Activated naive CD8-positive, alpha-beta T cell treated with anti-CD3 and anti-CD28 coated beads for 36 hours (primary cell): ENCODE results near the gene TSHZ2. TPM values are rescaled to one million over a fixed set of nuclear protein-coding genes. Genes with fewer than 3 reads are reported as not detected.

Experiments used
- DNase-seq: peaks from one replicate; pipeline ENCODE4 v3.0.0; 2021
- H3K27ac Mint-ChIP-seq: one replicate; pipeline ENCODE4 v1.8.0; 2022; ENCODE audit warnings: mild to moderate bottlenecking, moderate library complexity, mixed read lengths
- H3K27me3 Mint-ChIP-seq: one replicate; pipeline ENCODE4 v1.8.0; 2022; ENCODE audit warnings: mild to moderate bottlenecking, mixed read lengths
- H3K36me3 Mint-ChIP-seq: one replicate; pipeline ENCODE4 v1.8.0; 2021; ENCODE audit warnings: mild to moderate bottlenecking, mixed read lengths
- H3K4me1 Mint-ChIP-seq: one replicate; pipeline ENCODE4 v1.8.0; 2021; ENCODE audit warnings: mixed read lengths
- H3K4me3 Mint-ChIP-seq: one replicate; pipeline ENCODE4 v1.8.0; 2022; ENCODE audit warnings: mild to moderate bottlenecking, moderate library complexity, mixed read lengths
- H3K9me3 Mint-ChIP-seq: one replicate; pipeline ENCODE4 v1.8.0; 2022; ENCODE audit warnings: mixed read lengths
- total RNA-seq, 2 experiments: library from RNA; stranded (reverse); gene quantifications; one replicate each; pipeline ENCODE4 v1.2.3, GENCODE V29; 2021

Gene TSHZ2
- total RNA-seq, 2 experiments from 2014 or later: 0.54 to 0.74 TPM

DNA sequence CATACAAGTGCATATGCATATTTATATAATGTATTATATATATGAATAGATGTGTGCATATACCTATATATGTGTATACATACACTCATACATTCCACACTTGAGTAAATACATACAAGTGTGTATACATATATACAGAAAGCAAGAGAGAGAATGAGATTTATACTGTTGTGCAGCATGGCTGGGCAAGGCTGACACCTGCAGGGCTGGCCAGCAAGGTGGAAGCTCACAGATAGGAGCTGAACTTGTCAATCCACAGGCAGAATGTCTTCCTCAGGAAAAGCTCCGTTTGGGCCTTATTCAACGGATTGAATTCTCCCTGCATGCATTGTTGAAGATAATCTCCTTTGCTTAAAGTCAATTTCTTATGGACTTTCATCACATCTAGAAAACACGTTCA, 364.7 kb downstream of the TSHZ2 start:
- no peak for DNase-seq
- Mint-ChIP-seq H3K4me3 (no peak overlapping the region), H3K9me3 (no peaks in the 10 kb centered on the region), H3K4me1 (no peaks in the 10 kb centered on the region), H3K27me3 (no peaks in the 10 kb centered on the region), H3K36me3 (peaks cover 2% of the 10 kb centered on the region), H3K27ac (no peak overlapping the region)

DNA sequence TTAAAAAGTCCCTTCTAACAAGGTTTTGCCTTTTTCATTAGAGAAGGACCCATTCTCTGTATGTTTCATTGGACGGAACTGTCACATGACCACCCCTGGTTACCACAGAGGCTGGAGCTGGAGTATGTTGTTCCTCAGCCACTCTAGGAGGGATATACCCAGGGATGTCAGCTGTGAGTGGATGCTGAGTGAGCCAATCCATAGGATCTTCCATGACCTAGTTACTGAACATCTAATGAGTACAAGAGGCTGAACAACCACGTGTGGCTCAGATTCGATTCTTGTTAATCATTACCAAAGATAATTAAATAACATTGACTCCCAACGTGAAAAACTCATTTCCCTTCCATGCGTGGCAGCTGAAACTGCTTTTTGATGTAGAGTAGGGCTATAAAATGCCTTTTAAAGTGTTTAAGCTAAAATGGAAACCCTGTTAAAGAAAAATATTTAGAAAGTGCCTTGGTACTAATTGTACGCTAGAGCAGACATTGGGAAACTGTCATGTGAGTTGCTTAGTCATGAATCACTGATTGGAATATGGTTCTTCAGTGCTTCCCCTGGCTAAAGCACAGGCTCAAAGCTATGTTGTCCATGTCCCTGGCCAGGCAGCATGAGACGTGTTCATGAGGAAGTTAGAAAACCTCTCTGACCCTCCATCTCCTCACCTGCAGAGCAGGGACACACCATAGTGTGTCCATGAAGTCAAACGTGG, 365.4 kb downstream of the TSHZ2 start:
- Mint-ChIP-seq H3K4me1 (no peaks in the 10 kb centered on the region), H3K4me3 (no peak overlapping the region), H3K36me3 (no peaks in the 10 kb centered on the region), H3K9me3 (no peaks in the 10 kb centered on the region), H3K27me3 (no peaks in the 10 kb centered on the region), H3K27ac (no peak overlapping the region)
- no peak for DNase-seq

DNA sequence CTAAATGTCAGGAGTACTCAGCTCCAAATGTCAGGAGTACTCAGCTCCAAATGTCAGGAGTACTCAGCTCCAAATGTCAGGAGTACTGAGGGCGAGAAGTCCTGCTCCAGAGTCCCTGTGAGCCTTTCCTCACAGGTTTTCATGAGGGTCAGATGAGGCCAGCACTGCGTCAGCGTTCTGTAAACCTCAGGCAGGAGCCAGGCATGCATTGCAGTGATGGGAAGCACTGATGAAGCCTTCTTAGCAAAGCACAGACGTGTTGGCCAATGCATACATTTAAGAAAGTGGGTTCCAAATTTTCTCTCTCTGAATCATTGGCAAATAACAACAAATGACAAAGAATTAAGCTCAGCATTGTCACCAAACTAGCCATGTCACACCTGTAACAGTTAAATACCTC, 366.6 kb downstream of the TSHZ2 start:
- Mint-ChIP-seq H3K27me3 (no peaks in the 10 kb centered on the region), H3K36me3 (no peaks in the 10 kb centered on the region), H3K9me3 (no peaks in the 10 kb centered on the region), H3K4me3 (no peak overlapping the region), H3K4me1 (no peaks in the 10 kb centered on the region), H3K27ac (no peak overlapping the region)
- DNase-seq: no peak

DNA sequence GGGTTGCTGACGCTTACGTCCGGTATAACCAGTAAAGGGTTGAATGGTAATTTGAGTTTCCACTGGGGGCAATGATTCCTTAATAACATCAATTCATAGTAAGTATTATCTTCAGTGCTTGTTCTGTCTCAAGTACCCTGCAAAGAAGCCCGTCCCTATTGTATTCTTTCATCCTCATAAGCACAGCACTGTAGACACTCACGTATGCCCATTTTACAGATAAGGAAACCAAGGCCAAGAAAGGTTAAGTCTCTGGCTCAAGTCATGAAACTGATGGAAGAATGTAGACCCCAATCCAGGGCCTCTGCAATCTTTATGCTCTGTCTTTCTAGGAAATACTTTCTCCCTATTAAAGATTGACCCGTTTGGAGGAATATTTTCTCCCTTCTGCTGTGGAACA, 370.3 kb downstream of the TSHZ2 start:
- H3K4me1 Mint-ChIP-seq: peaks cover 4% of the 10 kb centered on the region
- H3K9me3 Mint-ChIP-seq: no peaks in the 10 kb centered on the region
- no peaks in the 10 kb centered on the region for H3K27me3 Mint-ChIP-seq
- no peaks in the 10 kb centered on the region for H3K36me3 Mint-ChIP-seq
- no peak overlapping the region for H3K4me3 Mint-ChIP-seq
- H3K27ac Mint-ChIP-seq: no peak overlapping the region
- DNase-seq: no peak

DNA sequence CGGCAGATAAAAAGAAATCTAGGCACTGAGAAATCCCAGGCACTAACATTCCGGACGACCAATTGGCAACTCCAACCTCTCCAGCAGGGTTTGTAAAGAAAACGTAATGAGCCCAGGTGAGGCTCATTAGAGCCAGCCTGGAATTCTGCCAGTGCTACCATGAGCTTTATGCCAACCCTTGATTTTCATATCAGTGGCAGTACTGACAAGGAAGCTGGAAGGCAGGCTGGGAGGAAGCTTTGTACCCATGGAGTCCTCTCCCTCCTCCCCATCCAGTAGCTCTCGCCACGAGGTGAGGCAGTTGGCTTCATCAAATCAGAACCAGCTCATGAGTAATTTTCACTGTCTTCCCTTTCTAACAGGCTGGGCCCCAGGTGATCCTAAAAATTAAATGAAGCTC, 371.3 kb downstream of the TSHZ2 start:
- Mint-ChIP-seq H3K27ac (no peak overlapping the region), H3K36me3 (no peaks in the 10 kb centered on the region), H3K9me3 (no peaks in the 10 kb centered on the region), H3K27me3 (no peaks in the 10 kb centered on the region), H3K4me3 (no peak overlapping the region), H3K4me1 (peaks cover 4% of the 10 kb centered on the region)
- DNase-seq: no peak

DNA sequence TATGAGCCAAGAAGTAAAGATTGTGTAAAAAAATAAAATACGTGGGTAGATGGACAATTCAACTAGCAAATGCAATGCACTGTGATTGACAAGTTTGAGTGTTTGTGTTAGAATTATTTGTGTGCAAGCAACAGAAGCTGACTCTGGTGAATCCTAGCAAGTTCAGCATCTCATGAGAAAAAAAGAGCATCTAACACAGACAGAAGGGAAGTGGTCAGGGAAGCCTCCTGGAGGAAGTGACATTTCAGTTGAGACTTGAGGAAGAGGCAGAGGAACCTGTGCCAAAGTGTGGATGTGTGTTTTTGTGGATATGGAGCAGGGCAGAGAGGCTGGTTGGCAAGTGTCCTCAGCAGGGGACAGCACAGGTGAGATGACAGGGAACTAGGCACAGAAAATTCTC, 372.7 kb downstream of the TSHZ2 start:
- H3K27ac Mint-ChIP-seq: no peak overlapping the region
- peaks cover 4% of the 10 kb centered on the region for H3K4me1 Mint-ChIP-seq
- no peak overlapping the region for H3K4me3 Mint-ChIP-seq
- DNase-seq: no peak
- no peaks in the 10 kb centered on the region for H3K9me3 Mint-ChIP-seq
- no peaks in the 10 kb centered on the region for H3K36me3 Mint-ChIP-seq
- H3K27me3 Mint-ChIP-seq: no peaks in the 10 kb centered on the region

DNA sequence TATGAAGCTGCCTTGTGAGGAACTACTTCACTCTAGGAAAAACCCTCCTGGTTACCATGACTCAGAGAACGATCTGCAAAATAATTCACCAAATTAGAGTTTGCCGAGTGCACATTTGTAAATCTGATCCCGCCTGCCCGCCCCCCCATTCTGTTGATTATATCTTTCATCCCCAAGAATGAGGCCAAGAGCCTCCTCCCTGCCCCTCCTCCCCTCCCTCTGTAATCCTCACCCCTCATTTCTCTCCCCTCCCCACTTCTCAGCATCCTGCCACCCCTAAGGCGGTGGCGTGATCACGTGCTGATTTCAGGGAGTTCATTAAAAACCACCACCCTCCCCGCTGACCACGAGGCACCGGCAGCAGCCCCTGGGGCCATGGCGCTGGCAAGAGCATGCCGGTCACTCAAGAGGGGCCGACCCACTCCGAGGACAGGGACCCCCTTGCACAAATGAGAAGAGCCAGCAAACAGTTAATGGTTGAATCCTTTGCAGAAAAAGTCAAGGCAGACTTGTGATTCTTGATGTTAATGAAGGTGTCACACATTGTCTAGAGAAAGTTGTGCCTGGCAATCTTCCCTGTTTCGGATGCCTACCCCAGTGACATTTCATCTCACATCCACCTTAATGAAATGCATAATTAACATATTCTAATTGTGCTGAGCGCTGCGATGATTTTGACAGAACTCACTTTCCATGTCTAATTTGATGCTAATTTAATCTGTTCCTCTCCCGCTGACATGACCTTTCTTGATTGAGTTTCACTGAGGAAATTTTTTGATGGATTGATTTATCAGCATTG, 373.6 kb downstream of the TSHZ2 start:
- Mint-ChIP-seq H3K4me1 (peaks cover 4% of the 10 kb centered on the region), H3K27ac (no peak overlapping the region), H3K4me3 (no peak overlapping the region), H3K36me3 (no peaks in the 10 kb centered on the region), H3K9me3 (no peaks in the 10 kb centered on the region), H3K27me3 (no peaks in the 10 kb centered on the region)
- DNase-seq: no peak

DNA sequence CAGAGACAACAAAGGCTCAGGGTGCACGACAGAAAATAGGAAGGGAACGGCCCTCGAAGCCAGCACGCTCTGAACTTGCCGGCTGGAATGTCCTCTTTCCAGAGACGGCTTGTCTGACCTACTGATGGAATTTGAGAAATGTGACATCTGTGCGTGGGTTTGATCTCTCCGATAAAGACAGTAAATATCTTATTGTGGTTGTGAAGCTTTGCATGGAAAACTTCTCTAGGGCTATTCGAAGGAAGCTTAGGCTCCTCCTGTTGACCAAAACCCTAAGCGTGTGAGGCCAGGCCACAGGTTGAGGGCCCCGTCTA, 374.1 kb downstream of the TSHZ2 start:
- no peak overlapping the region for H3K27ac Mint-ChIP-seq
- no peaks in the 10 kb centered on the region for H3K27me3 Mint-ChIP-seq
- DNase-seq: no peak
- peaks cover 4% of the 10 kb centered on the region for H3K4me1 Mint-ChIP-seq
- no peaks in the 10 kb centered on the region for H3K9me3 Mint-ChIP-seq
- no peak overlapping the region for H3K4me3 Mint-ChIP-seq
- no peaks in the 10 kb centered on the region for H3K36me3 Mint-ChIP-seq

DNA sequence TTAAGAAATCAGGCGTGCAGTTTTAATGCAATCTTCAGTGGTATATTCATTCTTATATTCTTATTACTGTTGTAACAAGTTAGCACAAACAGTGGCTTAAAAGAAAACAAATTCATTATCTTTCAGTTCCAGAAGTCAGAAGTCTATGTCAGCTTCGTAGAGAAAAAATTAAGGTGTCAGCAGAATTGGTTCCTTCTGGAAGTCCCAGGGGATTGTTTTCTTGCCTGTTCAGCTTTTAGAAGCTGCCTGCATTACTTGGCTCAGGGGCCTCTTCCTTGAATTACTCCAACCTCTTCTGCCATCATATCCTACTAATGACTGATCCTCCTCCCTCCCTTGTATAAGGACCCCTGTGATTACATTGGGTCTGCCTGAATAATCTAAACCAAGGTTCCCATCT, 377.6 kb downstream of the TSHZ2 start:
- Mint-ChIP-seq H3K9me3 (no peaks in the 10 kb centered on the region), H3K36me3 (no peaks in the 10 kb centered on the region), H3K4me1 (peaks cover 6% of the 10 kb centered on the region), H3K27me3 (no peaks in the 10 kb centered on the region), H3K4me3 (no peak overlapping the region), H3K27ac (no peak overlapping the region)
- DNase-seq: no peak

DNA sequence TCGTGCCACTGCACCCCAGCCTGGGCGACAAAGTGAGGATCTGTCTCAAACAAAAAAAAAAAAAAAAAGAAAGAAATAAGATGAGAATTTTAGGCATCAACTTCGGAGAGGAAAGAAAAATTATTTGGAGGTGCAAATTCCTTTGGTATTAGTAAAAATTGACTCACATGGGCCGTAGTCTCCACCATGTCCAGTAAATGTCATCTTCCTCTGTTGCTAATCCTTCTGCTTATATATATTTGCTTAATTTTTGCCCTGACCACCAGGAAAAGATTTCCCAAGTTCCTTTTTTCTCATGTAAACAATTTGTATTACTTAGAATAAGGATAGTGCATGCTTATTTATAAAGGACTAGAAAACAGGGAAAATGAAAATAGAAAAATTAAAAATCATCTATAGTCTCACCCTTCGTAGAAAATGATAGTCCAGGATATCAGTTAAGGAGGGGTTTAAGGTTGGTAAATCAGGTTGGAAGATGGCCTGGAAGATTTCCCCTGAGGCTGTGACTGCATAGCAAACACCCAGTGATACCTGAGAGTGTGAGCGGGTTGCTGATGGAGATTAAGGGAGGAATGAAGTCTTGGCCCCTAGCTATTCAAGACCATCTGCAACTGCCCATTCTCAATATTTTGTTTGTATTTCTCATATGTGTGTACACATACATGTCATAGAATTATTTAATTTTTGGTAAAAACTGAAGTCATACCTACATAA, 380.7 kb downstream of the TSHZ2 start:
- H3K27ac Mint-ChIP-seq: no peak overlapping the region
- no peak overlapping the region for H3K4me3 Mint-ChIP-seq
- H3K27me3 Mint-ChIP-seq: no peaks in the 10 kb centered on the region
- peaks cover 2% of the 10 kb centered on the region for H3K36me3 Mint-ChIP-seq
- H3K9me3 Mint-ChIP-seq: peaks cover 14% of the 10 kb centered on the region
- H3K4me1 Mint-ChIP-seq: peaks cover 3% of the 10 kb centered on the region
- DNase-seq: no peak

DNA sequence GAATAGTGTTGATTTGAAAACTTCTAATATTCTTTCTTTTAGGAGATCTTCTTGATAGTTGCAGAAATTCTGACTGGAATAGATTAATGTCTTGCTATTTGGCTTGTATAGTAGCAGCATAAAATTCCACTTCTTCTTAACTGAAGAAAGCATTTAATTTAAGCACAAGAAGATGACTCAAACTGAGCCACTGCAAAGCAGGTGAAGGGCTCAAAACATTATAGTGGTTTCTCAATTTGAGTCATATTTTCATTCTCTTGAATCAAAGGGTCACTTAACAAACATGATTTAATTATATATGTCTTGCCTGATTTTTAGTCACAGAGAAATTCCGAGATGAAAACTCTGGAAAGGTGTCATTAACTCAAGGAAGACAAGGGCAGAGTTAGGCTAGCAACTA, 382.2 kb downstream of the TSHZ2 start:
- DNase-seq: no peak
- Mint-ChIP-seq H3K27me3 (no peaks in the 10 kb centered on the region), H3K4me1 (peaks cover 3% of the 10 kb centered on the region), H3K9me3 (peaks cover 14% of the 10 kb centered on the region), H3K27ac (no peak overlapping the region), H3K36me3 (peaks cover 2% of the 10 kb centered on the region), H3K4me3 (no peak overlapping the region)

DNA sequence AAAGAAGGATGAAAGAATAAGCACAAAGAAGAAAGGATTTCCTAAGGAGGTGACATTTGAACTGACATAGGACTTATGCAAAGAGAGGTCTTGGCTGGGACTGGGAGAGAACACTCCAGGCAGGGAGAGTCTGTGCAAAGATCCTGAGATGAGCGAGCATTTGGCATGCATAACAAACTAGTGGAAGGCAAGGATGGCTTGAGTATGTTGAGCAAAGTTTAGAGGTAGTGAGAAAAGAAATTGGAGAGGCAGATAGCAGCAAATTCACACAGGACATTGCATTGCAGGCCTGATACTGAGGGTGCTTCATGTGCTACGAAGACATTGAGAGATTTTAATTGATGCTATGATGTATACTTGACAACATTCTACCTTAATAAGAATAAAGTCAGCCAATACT, 383.6 kb downstream of the TSHZ2 start:
- no peak overlapping the region for H3K4me3 Mint-ChIP-seq

DNA sequence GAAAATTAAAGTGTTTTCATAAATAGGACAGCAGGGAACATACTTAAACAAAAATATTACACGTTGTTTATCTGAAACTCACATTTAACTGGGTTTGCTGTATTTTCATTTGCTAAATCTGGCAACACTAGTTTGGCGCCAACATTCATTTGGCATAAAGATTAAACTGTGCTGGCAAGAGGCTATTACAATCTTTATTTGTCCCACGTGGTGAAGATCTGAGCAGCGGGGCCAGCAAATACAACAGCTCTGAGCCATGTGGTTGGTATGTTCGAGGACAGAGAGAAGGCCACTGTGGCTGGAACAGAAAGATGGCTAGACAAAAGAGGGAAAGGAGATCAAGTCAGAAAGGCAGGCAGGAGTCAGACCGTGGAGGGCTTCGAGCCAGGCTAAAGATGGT, 387.3 kb downstream of the TSHZ2 start:
- Mint-ChIP-seq H3K36me3 (peaks cover 2% of the 10 kb centered on the region), H3K27ac (no peak overlapping the region), H3K27me3 (no peaks in the 10 kb centered on the region), H3K4me1 (no peaks in the 10 kb centered on the region), H3K4me3 (no peak overlapping the region), H3K9me3 (peaks cover 14% of the 10 kb centered on the region)
- DNase-seq: no peak

More for the DNA sequence above, 383.6 kb downstream of the TSHZ2 start:
- H3K36me3 Mint-ChIP-seq: peaks cover 2% of the 10 kb centered on the region
- H3K9me3 Mint-ChIP-seq: peaks cover 14% of the 10 kb centered on the region
- no peak overlapping the region for H3K27ac Mint-ChIP-seq
- DNase-seq: no peak
- no peaks in the 10 kb centered on the region for H3K27me3 Mint-ChIP-seq
- peaks cover 3% of the 10 kb centered on the region for H3K4me1 Mint-ChIP-seq

DNA sequence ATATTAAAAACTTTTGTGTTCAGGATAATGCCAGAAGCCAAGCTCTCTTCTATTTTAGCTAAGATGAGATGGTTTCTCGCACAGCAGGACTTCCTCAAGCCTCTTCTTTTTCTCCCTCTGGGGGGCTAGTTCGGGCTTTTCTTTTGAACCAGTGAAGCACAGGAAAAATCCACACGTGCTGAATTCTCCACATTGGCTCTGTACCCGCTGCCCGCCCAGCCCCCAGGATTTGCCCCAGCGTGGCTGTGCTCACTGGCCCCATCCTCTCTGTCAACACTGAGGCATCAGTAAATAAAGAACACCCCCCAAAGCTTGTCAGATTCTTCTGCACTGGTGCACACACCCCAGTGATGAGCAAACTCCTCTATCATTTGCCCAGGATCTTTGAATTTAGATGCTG, 388.7 kb downstream of the TSHZ2 start:
- H3K4me3 Mint-ChIP-seq: no peak overlapping the region
- no peak overlapping the region for H3K27ac Mint-ChIP-seq
- H3K36me3 Mint-ChIP-seq: no peaks in the 10 kb centered on the region
- peaks cover 6% of the 10 kb centered on the region for H3K9me3 Mint-ChIP-seq
- H3K4me1 Mint-ChIP-seq: no peaks in the 10 kb centered on the region
- no peaks in the 10 kb centered on the region for H3K27me3 Mint-ChIP-seq
- no peak for DNase-seq

DNA sequence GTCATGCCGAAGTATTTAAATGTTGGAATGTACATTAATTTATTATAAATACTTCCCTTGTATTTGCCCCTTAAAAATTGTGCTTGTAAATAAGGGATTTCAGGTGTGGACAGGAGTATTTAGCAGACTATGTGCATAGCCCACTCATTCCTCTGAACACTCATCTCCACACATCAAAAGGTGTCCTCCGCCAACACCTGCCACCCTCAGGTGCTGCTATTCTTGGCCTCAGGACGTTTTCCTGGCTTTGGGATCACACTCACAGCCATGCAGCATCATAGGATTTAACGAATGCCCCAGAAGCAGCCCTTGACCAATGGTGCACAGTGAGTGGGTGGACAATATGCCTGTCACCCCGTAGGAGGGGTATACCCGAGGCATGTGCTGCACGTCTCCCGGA, 390.6 kb downstream of the TSHZ2 start:
- H3K27ac Mint-ChIP-seq: no peak overlapping the region
- H3K9me3 Mint-ChIP-seq: no peaks in the 10 kb centered on the region
- no peaks in the 10 kb centered on the region for H3K36me3 Mint-ChIP-seq
- no peak overlapping the region for H3K4me3 Mint-ChIP-seq
- DNase-seq: no peak
- no peaks in the 10 kb centered on the region for H3K27me3 Mint-ChIP-seq
- H3K4me1 Mint-ChIP-seq: no peaks in the 10 kb centered on the region
